Adrenal gland (tissue), 5 donors: Measurements from ENCODE around the gene ALDH3A2.

ENCODE experiments used
- POLR2A ChIP-seq, 2 donors: fragments of 450-650 bp; IDR thresholded peaks; one replicate each; pipeline ENCODE4 v1.6.1; 2017; ENCODE audit warnings: antibody characterized with exemption in 2 of 2, mild to moderate bottlenecking in 2 of 2, moderate library complexity in 1 of 2
- TF ChIP-seq, protein P1 (sequence below), 6 experiments: fragments of 450-650 bp in 4 of 6; fragments of 200-600 bp in 2 of 6; sonication (generic) in 1 of 6; IDR thresholded peaks; 1 replicate in 5 of 6; 2 replicates in 1 of 6; pipeline versions ENCODE4 v1.5.1 to v1.8.0; 2016 to 2021; ENCODE audit warnings: antibody characterized with exemption in 6 of 6, mild to moderate bottlenecking in 2 of 6, moderate library complexity in 1 of 6
- donor health status: DM: no; HTN: no; CAD: no.

- no peak for TF ChIP-seq POLR2A (IDR thresholded peaks at IDR 0.05)
- TF ChIP-seq, protein P1, sequence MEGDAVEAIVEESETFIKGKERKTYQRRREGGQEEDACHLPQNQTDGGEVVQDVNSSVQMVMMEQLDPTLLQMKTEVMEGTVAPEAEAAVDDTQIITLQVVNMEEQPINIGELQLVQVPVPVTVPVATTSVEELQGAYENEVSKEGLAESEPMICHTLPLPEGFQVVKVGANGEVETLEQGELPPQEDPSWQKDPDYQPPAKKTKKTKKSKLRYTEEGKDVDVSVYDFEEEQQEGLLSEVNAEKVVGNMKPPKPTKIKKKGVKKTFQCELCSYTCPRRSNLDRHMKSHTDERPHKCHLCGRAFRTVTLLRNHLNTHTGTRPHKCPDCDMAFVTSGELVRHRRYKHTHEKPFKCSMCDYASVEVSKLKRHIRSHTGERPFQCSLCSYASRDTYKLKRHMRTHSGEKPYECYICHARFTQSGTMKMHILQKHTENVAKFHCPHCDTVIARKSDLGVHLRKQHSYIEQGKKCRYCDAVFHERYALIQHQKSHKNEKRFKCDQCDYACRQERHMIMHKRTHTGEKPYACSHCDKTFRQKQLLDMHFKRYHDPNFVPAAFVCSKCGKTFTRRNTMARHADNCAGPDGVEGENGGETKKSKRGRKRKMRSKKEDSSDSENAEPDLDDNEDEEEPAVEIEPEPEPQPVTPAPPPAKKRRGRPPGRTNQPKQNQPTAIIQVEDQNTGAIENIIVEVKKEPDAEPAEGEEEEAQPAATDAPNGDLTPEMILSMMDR (IDR thresholded peaks at IDR 0.05): no peak
Observed at GRCh38 chr17:19664136-19664820, 15.7 kb downstream of the ALDH3A2 start.
